HG02885 (cell line): ENCODE measurements around the gene TRIP4.
"Not testable (repeated sequence)": the region's sequence is repeated elsewhere in the genome, so short reads cannot be mapped to it uniquely, and the experiment has no call there.

ENCODE experiments used
- ATAC-seq: cut with Tn5 transposase; IDR thresholded peaks from one replicate; pipeline ENCODE4 v1.9.1; 2021; ENCODE audit warnings: mild to moderate bottlenecking; ENCODE audit not compliant: unreplicated experiment, poor library complexity

Gene TRIP4

GRCh38 chr15:64476550-64476949 is 88.9 kb downstream of the TRIP4 start:
- no peak for ATAC-seq

- no peak for ATAC-seq
Observed at GRCh38 chr15:64478863-64479262, 91.2 kb downstream of the TRIP4 start.

GRCh38 chr15:64480891-64481290 is 93.3 kb downstream of the TRIP4 start:
- no peak for ATAC-seq

- ATAC-seq = no peak
Observed at GRCh38 chr15:64483749-64484148, 96.1 kb downstream of the TRIP4 start.

- ATAC-seq = no peak
Observed at GRCh38 chr15:64485796-64486195, 98.2 kb downstream of the TRIP4 start.

GRCh38 chr15:64490598-64491259 is 103.1 kb downstream of the TRIP4 start:
- no peak for ATAC-seq

GRCh38 chr15:64493641-64494040 is 106.0 kb downstream of the TRIP4 start:
- ATAC-seq = no peak

GRCh38 chr15:64495968-64496367 is 108.3 kb downstream of the TRIP4 start:
- ATAC-seq = not testable (repeated sequence)

- no peak for ATAC-seq
Observed at GRCh38 chr15:64500695-64501395, 113.2 kb downstream of the TRIP4 start.

- no peak for ATAC-seq
Observed at GRCh38 chr15:64501396-64501715, 113.7 kb downstream of the TRIP4 start.

GRCh38 chr15:64502151-64502550 is 114.5 kb downstream of the TRIP4 start:
- ATAC-seq = no peak

GRCh38 chr15:64502551-64502950 is 114.9 kb downstream of the TRIP4 start:
- ATAC-seq = no peak

- ATAC-seq = no peak
Observed at GRCh38 chr15:64503197-64503596, 115.6 kb downstream of the TRIP4 start.

- ATAC-seq = no peak
Observed at GRCh38 chr15:64503640-64504039, 116.0 kb downstream of the TRIP4 start.
